Mesenchymal stem cell (in vitro differentiated cells and primary cell): ENCODE results near the gene ZRANB2.

Source experiments
- DNase-seq: peaks from one replicate; pipeline ENCODE4 v3.0.0-alpha.2; 2013
- H2AFZ ChIP-seq: one replicate; pipeline ENCODE4 v1.6.1; 2013; ENCODE audit warnings: low read depth, mild to moderate bottlenecking, control low read depth, inconsistent platforms, low read length, moderate library complexity
- H2AK5ac ChIP-seq: 2 replicates; pipeline ENCODE4 v1.6.1; 2013; ENCODE audit warnings: low read length, moderate library complexity, mild to moderate bottlenecking, inconsistent platforms; ENCODE audit not compliant: severe bottlenecking
- H2BK120ac ChIP-seq: one replicate; pipeline ENCODE4 v1.6.1; 2013; ENCODE audit warnings: low read depth, mild to moderate bottlenecking, inconsistent platforms, low read length, moderate library complexity
- H2BK12ac ChIP-seq, 2 experiments: one replicate each; pipeline ENCODE4 v1.6.1; 2013; ENCODE audit warnings: inconsistent platforms in 2 of 2, low read length in 2 of 2, mild to moderate bottlenecking in 2 of 2, moderate library complexity in 2 of 2, control low read depth in 1 of 2
- H2BK15ac ChIP-seq: one replicate; pipeline ENCODE4 v1.6.1; 2013; ENCODE audit warnings: mild to moderate bottlenecking, low read depth, inconsistent platforms; ENCODE audit not compliant: poor library complexity, severe bottlenecking
- H2BK5ac ChIP-seq: 2 replicates; pipeline ENCODE4 v1.6.1; 2013; ENCODE audit warnings: low read depth, mild to moderate bottlenecking, low read length, control low read depth, inconsistent platforms; ENCODE audit not compliant: poor library complexity, severe bottlenecking
- H3K14ac ChIP-seq, 2 experiments: one replicate each; pipeline ENCODE4 v1.6.1; 2013; ENCODE audit warnings: inconsistent platforms in 2 of 2, low read length in 2 of 2, control low read depth in 1 of 2, mild to moderate bottlenecking in 1 of 2, moderate library complexity in 1 of 2
- H3K18ac ChIP-seq, 2 experiments: one replicate each; pipeline ENCODE4 v1.6.1; 2013; ENCODE audit warnings: inconsistent platforms in 2 of 2, low read length in 2 of 2, control low read depth in 1 of 2, low read depth in 1 of 2, mild to moderate bottlenecking in 1 of 2
- H3K23ac ChIP-seq, 2 experiments: one replicate each; pipeline ENCODE4 v1.6.1; 2013; ENCODE audit warnings: inconsistent platforms in 2 of 2, low read length in 2 of 2, mild to moderate bottlenecking in 2 of 2, moderate library complexity in 2 of 2, control low read depth in 1 of 2
- H3K27ac ChIP-seq: 2 replicates; pipeline ENCODE4 v1.5.1; 2013; ENCODE audit warnings: mild to moderate bottlenecking, moderate library complexity, low read length, control low read depth, inconsistent platforms; ENCODE audit not compliant: poor library complexity, severe bottlenecking
- H3K27me3 ChIP-seq, 2 experiments: 2 replicates each; pipeline versions ENCODE4 v1.6.1 to v1.7.0; 2013; ENCODE audit warnings: low read length in 2 of 2, mild to moderate bottlenecking in 2 of 2, moderate library complexity in 2 of 2, control low read depth in 1 of 2, inconsistent platforms in 1 of 2; ENCODE audit not compliant: control insufficient read depth in 1 of 2, insufficient read depth in 1 of 2
- H3K36me3 ChIP-seq, 2 experiments: 2 replicates each; pipeline versions ENCODE4 v1.6.1 to v1.7.0; 2013; ENCODE audit warnings: low read length in 2 of 2, control low read depth in 1 of 2, inconsistent platforms in 1 of 2, low read depth in 1 of 2, mild to moderate bottlenecking in 1 of 2; ENCODE audit not compliant: insufficient read depth in 2 of 2, control insufficient read depth in 1 of 2
- H3K4ac ChIP-seq, 2 experiments: one replicate each; pipeline ENCODE4 v1.6.1; 2013; ENCODE audit warnings: inconsistent platforms in 2 of 2, low read length in 2 of 2, mild to moderate bottlenecking in 2 of 2, moderate library complexity in 2 of 2, control low read depth in 1 of 2, low read depth in 1 of 2
- H3K4me1 ChIP-seq: 2 replicates; pipeline ENCODE4 v1.6.1; 2013; ENCODE audit warnings: low read depth, low read length, control low read depth; ENCODE audit not compliant: control insufficient read depth, insufficient read depth
- H3K4me2 ChIP-seq: 2 replicates; pipeline ENCODE4 v1.6.1; 2013; ENCODE audit warnings: low read length, mild to moderate bottlenecking, inconsistent platforms; ENCODE audit not compliant: poor library complexity, severe bottlenecking
- H3K4me3 ChIP-seq, 2 experiments: 2 replicates each; pipeline versions ENCODE4 v1.5.1 to v1.7.0; 2013; ENCODE audit warnings: low read length in 2 of 2, mild to moderate bottlenecking in 2 of 2, control low read depth in 1 of 2, low read depth in 1 of 2; ENCODE audit not compliant: insufficient read depth in 1 of 2
- H3K79me1 ChIP-seq: replicated peaks from 2 replicates; pipeline ENCODE4 v1.6.1; 2013; ENCODE audit warnings: mild to moderate bottlenecking, control low read depth, low read length, inconsistent platforms; ENCODE audit not compliant: poor library complexity, severe bottlenecking
- H3K9ac ChIP-seq: 2 replicates; pipeline ENCODE4 v1.7.0; 2013; ENCODE audit warnings: mild to moderate bottlenecking, low read length, moderate library complexity
- H3K9me3 ChIP-seq: 2 replicates; pipeline ENCODE4 v1.7.0; 2013; ENCODE audit warnings: mild to moderate bottlenecking, low read length; ENCODE audit not compliant: control insufficient read depth
- H4K8ac ChIP-seq: one replicate; pipeline ENCODE4 v1.6.1; 2013; ENCODE audit warnings: inconsistent platforms, mild to moderate bottlenecking, low read length, moderate library complexity
- H4K91ac ChIP-seq: one replicate; pipeline ENCODE4 v1.6.1; 2013; ENCODE audit warnings: mild to moderate bottlenecking, low read length, inconsistent platforms
- WGBS: methylation state at CpG from one replicate; pipeline ENCODE4 v1.1.7; 2013; ENCODE audit warnings: mixed read lengths; 5-methylcytosine and 5-hydroxymethylcytosine counted together

Gene ZRANB2

GRCh38 chr1:71019233-71019969, 61.4 kb downstream of the ZRANB2 start:
- Histone ChIP-seq H3K36me3 (no peaks in the 10 kb centered on the region), H4K8ac (no peak overlapping the region), H3K79me1 (no peaks in the 10 kb centered on the region), H3K9ac (no peak overlapping the region), H3K27ac (no peak overlapping the region), H2BK120ac (no peak overlapping the region), H3K4me3 (no peak overlapping the region), H2BK12ac (no peak overlapping the region), H3K9me3 (no peaks in the 10 kb centered on the region), H3K23ac (no peak overlapping the region), H3K18ac (no peak overlapping the region), H2AK5ac (no peak overlapping the region), H3K4me2 (no peak overlapping the region), H2BK15ac (no peak overlapping the region), H2AFZ (no peak overlapping the region), H3K4ac (no peak overlapping the region), H4K91ac (no peak overlapping the region), H2BK5ac (no peak overlapping the region), H3K14ac (no peak overlapping the region), H3K4me1 (no peaks in the 10 kb centered on the region), H3K27me3 (no peaks in the 10 kb centered on the region)
- DNase-seq = no peak
- WGBS = 24% methylated on average over 4 of the region's 7 CpGs

- no peak for DNase-seq
- Histone ChIP-seq H4K8ac (no peak overlapping the region), H2AFZ (no peak overlapping the region), H3K27ac (no peak overlapping the region), H3K14ac (no peak overlapping the region), H3K9me3 (no peaks in the 10 kb centered on the region), H2AK5ac (no peak overlapping the region), H3K4me3 (no peak overlapping the region), H3K4ac (no peak overlapping the region), H4K91ac (no peak overlapping the region), H3K36me3 (no peaks in the 10 kb centered on the region), H3K79me1 (no peaks in the 10 kb centered on the region), H2BK5ac (no peak overlapping the region), H3K9ac (no peak overlapping the region), H3K4me2 (no peak overlapping the region), H3K18ac (no peak overlapping the region), H2BK120ac (no peak overlapping the region), H2BK12ac (no peak overlapping the region), H2BK15ac (no peak overlapping the region), H3K27me3 (no peaks in the 10 kb centered on the region), H3K4me1 (no peaks in the 10 kb centered on the region), H3K23ac (no peak overlapping the region)
These were observed 62.0 kb downstream of the ZRANB2 start for GRCh38 chr1:71018791-71019190.

GRCh38 chr1:71015745-71016144, 65.1 kb downstream of the ZRANB2 start:
- H4K8ac ChIP-seq = no peak overlapping the region
- H3K23ac ChIP-seq = no peak overlapping the region
- no peaks in the 10 kb centered on the region for H3K4me1 ChIP-seq
- H3K79me1 ChIP-seq = no peaks in the 10 kb centered on the region
- H2AFZ ChIP-seq = no peak overlapping the region
- H2BK5ac ChIP-seq = no peak overlapping the region
- H2BK12ac ChIP-seq = no peak overlapping the region
- no peak overlapping the region for H3K4ac ChIP-seq
- H2BK15ac ChIP-seq = no peak overlapping the region
- no peaks in the 10 kb centered on the region for H3K9me3 ChIP-seq
- H3K27me3 ChIP-seq = no peaks in the 10 kb centered on the region
- H2BK120ac ChIP-seq = no peak overlapping the region
- peaks cover 0 to 16% of the 10 kb centered on the region in 2 experiments for H3K36me3 ChIP-seq
- no peak overlapping the region for H3K14ac ChIP-seq
- H3K27ac ChIP-seq = no peak overlapping the region
- WGBS = 83% methylated on average over 5 of the region's 5 CpGs
- peak overlapping the region; percentile 27 for H3K9ac ChIP-seq
- H3K4me3 ChIP-seq = no peak overlapping the region
- no peak overlapping the region for H3K18ac ChIP-seq
- no peak overlapping the region for H2AK5ac ChIP-seq
- no peak overlapping the region for H4K91ac ChIP-seq
- no peak overlapping the region for H3K4me2 ChIP-seq
- DNase-seq = no peak

- WGBS = 63% methylated on average over 1 of the region's 1 CpG
- H3K9ac ChIP-seq = no peak overlapping the region
These were observed 66.7 kb downstream of the ZRANB2 start for GRCh38 chr1:71014178-71014579.

More at GRCh38 chr1:71014178-71014579, 66.7 kb downstream of the ZRANB2 start:
- H2BK120ac ChIP-seq = no peak overlapping the region
- H3K18ac ChIP-seq = no peak overlapping the region
- no peak overlapping the region for H3K4me2 ChIP-seq
- no peak overlapping the region for H4K8ac ChIP-seq
- H3K9me3 ChIP-seq = no peaks in the 10 kb centered on the region
- no peak overlapping the region for H2BK15ac ChIP-seq
- no peak overlapping the region for H2AFZ ChIP-seq
- no peak overlapping the region for H4K91ac ChIP-seq
- H3K27ac ChIP-seq = no peak overlapping the region
- peaks cover 0 to 28% of the 10 kb centered on the region in 2 experiments for H3K36me3 ChIP-seq
- no peaks in the 10 kb centered on the region for H3K79me1 ChIP-seq
- no peak for DNase-seq
- no peak overlapping the region for H3K4me3 ChIP-seq
- H2BK12ac ChIP-seq = no peak overlapping the region
- H3K4ac ChIP-seq = no peak overlapping the region
- no peak overlapping the region for H2AK5ac ChIP-seq
- H2BK5ac ChIP-seq = no peak overlapping the region
- no peak overlapping the region for H3K14ac ChIP-seq
- H3K27me3 ChIP-seq = no peaks in the 10 kb centered on the region
- no peak overlapping the region for H3K23ac ChIP-seq
- H3K4me1 ChIP-seq = no peaks in the 10 kb centered on the region
